Measurements from ENCODE around the gene KPNB1.

The KPNB1 gene

GRCh38 chr17:47733047-47733673, 83.4 kb downstream of the KPNB1 start, which contains the start of gene TBX21:
TBX21 (plus strand) TSS chr17:47733236; CDS start chr17:47733455, 219 bp downstream.
- peak; percentile 91 to 94 for DNase-seq

GRCh38 chr17:47733674-47734410, 84.1 kb downstream of the KPNB1 start:
- no peak for DNase-seq

- no peak for DNase-seq
Observed at GRCh38 chr17:47735139-47735464, 85.4 kb downstream of the KPNB1 start.
